ENCODE data around the gene LGR6.

LGR6 gene

GRCh38 chr1:202243006-202243405 lies 49.4 kb downstream of the LGR6 start:
- no peaks in the 10 kb centered on the region for H3K9me3 ChIP-seq (ENCODE audit: low read length)
- no peak overlapping the region for H3K4me3 ChIP-seq (ENCODE audit: low read depth, low read length, poor library complexity, severe bottlenecking)
- no peaks in the 10 kb centered on the region for H4K20me1 ChIP-seq (ENCODE audit: insufficient read depth, low read length)
- no peaks in the 10 kb centered on the region for H3F3A ChIP-seq (ENCODE audit: insufficient read depth, low read length)
- no peaks in the 10 kb centered on the region for H3K4me1 ChIP-seq (ENCODE audit: insufficient read depth, low read length, severe bottlenecking)
- no peak overlapping the region for H2AFZ ChIP-seq (ENCODE audit: low read length)
- H3K36me3 ChIP-seq (ENCODE audit: insufficient read depth, low read length): no peaks in the 10 kb centered on the region
- no peaks in the 10 kb centered on the region for H3K9me2 ChIP-seq (ENCODE audit: low read depth, low read length)
- H3K27me3 ChIP-seq (ENCODE audit: insufficient read depth, low read length): no peaks in the 10 kb centered on the region
- H3K9ac ChIP-seq (ENCODE audit: low read length): no peak overlapping the region
- H3K4me2 ChIP-seq (ENCODE audit: low read length): no peak overlapping the region
- no peaks in the 10 kb centered on the region for H3K79me2 ChIP-seq (ENCODE audit: insufficient read depth, low read length)
- TF ChIP-seq, protein P1, sequence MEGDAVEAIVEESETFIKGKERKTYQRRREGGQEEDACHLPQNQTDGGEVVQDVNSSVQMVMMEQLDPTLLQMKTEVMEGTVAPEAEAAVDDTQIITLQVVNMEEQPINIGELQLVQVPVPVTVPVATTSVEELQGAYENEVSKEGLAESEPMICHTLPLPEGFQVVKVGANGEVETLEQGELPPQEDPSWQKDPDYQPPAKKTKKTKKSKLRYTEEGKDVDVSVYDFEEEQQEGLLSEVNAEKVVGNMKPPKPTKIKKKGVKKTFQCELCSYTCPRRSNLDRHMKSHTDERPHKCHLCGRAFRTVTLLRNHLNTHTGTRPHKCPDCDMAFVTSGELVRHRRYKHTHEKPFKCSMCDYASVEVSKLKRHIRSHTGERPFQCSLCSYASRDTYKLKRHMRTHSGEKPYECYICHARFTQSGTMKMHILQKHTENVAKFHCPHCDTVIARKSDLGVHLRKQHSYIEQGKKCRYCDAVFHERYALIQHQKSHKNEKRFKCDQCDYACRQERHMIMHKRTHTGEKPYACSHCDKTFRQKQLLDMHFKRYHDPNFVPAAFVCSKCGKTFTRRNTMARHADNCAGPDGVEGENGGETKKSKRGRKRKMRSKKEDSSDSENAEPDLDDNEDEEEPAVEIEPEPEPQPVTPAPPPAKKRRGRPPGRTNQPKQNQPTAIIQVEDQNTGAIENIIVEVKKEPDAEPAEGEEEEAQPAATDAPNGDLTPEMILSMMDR (IDR thresholded peaks at IDR 0.05; ENCODE audit: low read length): no peak
- TF ChIP-seq EZH2 (IDR thresholded peaks at IDR 0.05; ENCODE audit: borderline replicate concordance, low read length): no peak
- H3K27ac ChIP-seq (ENCODE audit: low read depth, low read length, poor library complexity, severe bottlenecking): no peak overlapping the region

DNA sequence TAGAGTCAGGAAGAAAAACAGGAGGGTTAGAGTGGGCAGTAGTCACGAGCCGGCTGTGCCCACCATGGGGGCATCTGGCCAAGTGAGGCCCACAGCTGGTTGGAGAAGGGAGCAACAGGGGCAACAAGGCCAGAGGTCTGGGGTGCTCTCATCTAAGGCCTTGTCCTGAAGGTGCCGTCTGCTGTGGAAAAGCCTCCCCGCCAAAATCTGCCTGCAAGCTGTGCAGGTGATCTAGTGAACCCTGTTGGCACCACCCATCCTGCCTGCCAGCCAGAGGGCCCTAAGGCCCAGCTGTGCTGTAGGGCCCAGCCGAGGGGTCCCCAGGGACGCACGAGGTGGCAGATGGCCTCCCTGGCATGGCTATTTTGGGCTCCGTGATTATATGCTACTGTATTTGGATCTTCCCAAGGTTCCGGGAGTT lies 51.3 kb downstream of the LGR6 start:
- H3F3A ChIP-seq (ENCODE audit: insufficient read depth, low read length): no peaks in the 10 kb centered on the region
- H3K27me3 ChIP-seq (ENCODE audit: insufficient read depth, low read length): peaks cover 4% of the 10 kb centered on the region; the same call in 1 of the 2 replicates
- H3K9me3 ChIP-seq (ENCODE audit: low read length): no peaks in the 10 kb centered on the region
- TF ChIP-seq, protein P1 (IDR thresholded peaks at IDR 0.05; ENCODE audit: low read length): no peak
- no peak for TF ChIP-seq EZH2 (IDR thresholded peaks at IDR 0.05; ENCODE audit: borderline replicate concordance, low read length)
- H3K27ac ChIP-seq (ENCODE audit: low read depth, low read length, poor library complexity, severe bottlenecking): no peak overlapping the region
- no peaks in the 10 kb centered on the region for H3K4me1 ChIP-seq (ENCODE audit: insufficient read depth, low read length, severe bottlenecking)
- no peak overlapping the region for H3K4me3 ChIP-seq (ENCODE audit: low read depth, low read length, poor library complexity, severe bottlenecking)
- H4K20me1 ChIP-seq (ENCODE audit: insufficient read depth, low read length): no peaks in the 10 kb centered on the region
- no peaks in the 10 kb centered on the region for H3K36me3 ChIP-seq (ENCODE audit: insufficient read depth, low read length)
- H3K9me2 ChIP-seq (ENCODE audit: low read depth, low read length): no peaks in the 10 kb centered on the region
- no peak overlapping the region for H3K9ac ChIP-seq (ENCODE audit: low read length)
- H2AFZ ChIP-seq (ENCODE audit: low read length): no peak overlapping the region
- no peak overlapping the region for H3K4me2 ChIP-seq (ENCODE audit: low read length)
- H3K79me2 ChIP-seq (ENCODE audit: insufficient read depth, low read length): no peaks in the 10 kb centered on the region

- peaks cover 4% of the 10 kb centered on the region; the same call in 1 of the 2 replicates for H3K27me3 ChIP-seq (ENCODE audit: insufficient read depth, low read length)
- no peaks in the 10 kb centered on the region for H4K20me1 ChIP-seq (ENCODE audit: insufficient read depth, low read length)
- no peaks in the 10 kb centered on the region for H3K9me3 ChIP-seq (ENCODE audit: low read length)
- H3K4me2 ChIP-seq (ENCODE audit: low read length): no peak overlapping the region
- no peak for TF ChIP-seq EZH2 (IDR thresholded peaks at IDR 0.05; ENCODE audit: borderline replicate concordance, low read length)
- TF ChIP-seq, protein P1 (IDR thresholded peaks at IDR 0.05; ENCODE audit: low read length): no peak
- H2AFZ ChIP-seq (ENCODE audit: low read length): no peak overlapping the region
- no peak overlapping the region for H3K9ac ChIP-seq (ENCODE audit: low read length)
- H3K9me2 ChIP-seq (ENCODE audit: low read depth, low read length): no peaks in the 10 kb centered on the region
- no peaks in the 10 kb centered on the region for H3K4me1 ChIP-seq (ENCODE audit: insufficient read depth, low read length, severe bottlenecking)
- no peaks in the 10 kb centered on the region for H3K36me3 ChIP-seq (ENCODE audit: insufficient read depth, low read length)
- H3K4me3 ChIP-seq (ENCODE audit: low read depth, low read length, poor library complexity, severe bottlenecking): no peak overlapping the region
- H3K27ac ChIP-seq (ENCODE audit: low read depth, low read length, poor library complexity, severe bottlenecking): no peak overlapping the region
- H3F3A ChIP-seq (ENCODE audit: insufficient read depth, low read length): no peaks in the 10 kb centered on the region
- no peaks in the 10 kb centered on the region for H3K79me2 ChIP-seq (ENCODE audit: insufficient read depth, low read length)
Measured at GRCh38 chr1:202245391-202245790, 51.8 kb downstream of the LGR6 start.

All from OCI-LY1 (cell line).